H1 (cell line): ENCODE measurements around the gene GJC3. TPM values are rescaled to one million over a fixed set of nuclear protein-coding genes. Genes with fewer than 3 reads are reported as not detected.
"Not testable (repeated sequence)": the region's sequence is repeated elsewhere in the genome, so short reads cannot be mapped to it uniquely, and the experiment has no call there.

Experiments
- CTCF ChIA-PET: fragments of 300-600 bp; sonication (Branson Sonifier 250); formaldehyde crosslinking; loops from one replicate; lab custom pipeline; 2021; ENCODE audit not compliant: partially characterized antibody; lab: Charles Lee
- POLR2A ChIA-PET: fragments of 300-600 bp; sonication (Branson Sonifier 250); formaldehyde crosslinking; loops from one replicate; lab custom pipeline; 2021; ENCODE audit warnings: inconsistent platforms; ENCODE audit not compliant: partially characterized antibody; lab: Charles Lee
- DNase-seq, 2 experiments: peaks; one replicate each; pipeline versions ENCODE4 v3.0.0 to v3.0.0-alpha.2; 2010 to 2022; ENCODE audit warnings: low spot score in 2 of 2, low read depth in 1 of 2, mixed read lengths in 1 of 2
- FAIRE-seq: peaks from 2 replicates; lab custom pipeline; 2011; peaks lifted over from hg19 to GRCh38; lab: Jason Lieb, UNC
- H2AFZ ChIP-seq: 2 replicates; pipeline ENCODE4 v1.8.1; 2012; ENCODE audit warnings: low read length, inconsistent platforms
- H2AK5ac ChIP-seq: 2 replicates; pipeline ENCODE4 v1.6.1; 2013; ENCODE audit warnings: low read depth, low read length
- H2BK120ac ChIP-seq: replicated peaks from 2 replicates; pipeline ENCODE3; 2013; ENCODE audit warnings: low read depth, low read length, inconsistent platforms
- H2BK12ac ChIP-seq: 2 replicates; pipeline ENCODE4 v1.6.1; 2013; ENCODE audit warnings: low read depth, low read length
- H2BK15ac ChIP-seq: 2 replicates; pipeline ENCODE4 v1.6.1; 2013; ENCODE audit warnings: low read length
- H2BK20ac ChIP-seq: 2 replicates; pipeline ENCODE4 v1.6.1; 2013; ENCODE audit warnings: low read length
- H2BK5ac ChIP-seq: 2 replicates; pipeline ENCODE4 v1.6.1; 2013; ENCODE audit warnings: low read depth, low read length
- H3K14ac ChIP-seq: 2 replicates; pipeline ENCODE4 v1.6.1; 2013; ENCODE audit warnings: inconsistent platforms; ENCODE audit not compliant: insufficient read length
- H3K18ac ChIP-seq: 2 replicates; pipeline ENCODE4 v1.6.1; 2013; ENCODE audit warnings: low read length; ENCODE audit errors: extremely low read depth
- H3K23ac ChIP-seq: 2 replicates; pipeline ENCODE4 v1.6.1; 2013; ENCODE audit warnings: inconsistent platforms; ENCODE audit not compliant: insufficient read length
- H3K23me2 ChIP-seq: 2 replicates; pipeline ENCODE4 v1.6.1; 2013; ENCODE audit warnings: low read depth, low read length
- H3K27ac ChIP-seq: 2 replicates; pipeline ENCODE4 v1.6.1; 2011; ENCODE audit warnings: low read depth, low read length, inconsistent platforms
- H3K27me3 ChIP-seq, 4 experiments: replicated peaks in 1 of 4; 1 replicate in 1 of 4; 2 replicates in 3 of 4; pipeline versions ENCODE4 v1.6.1 to v1.8.1; 2011 to 2013; ENCODE audit warnings: low read length in 3 of 4, mild to moderate bottlenecking in 3 of 4, inconsistent platforms in 2 of 4, mixed read lengths in 2 of 4, moderate library complexity in 1 of 4; ENCODE audit not compliant: control insufficient read depth in 3 of 4, insufficient read depth in 3 of 4; ENCODE audit errors: extremely low read depth in 1 of 4
- H3K36me3 ChIP-seq, 4 experiments: 2 replicates each; pipeline versions ENCODE4 v1.6.1 to v1.8.1; 2011 to 2013; ENCODE audit warnings: mild to moderate bottlenecking in 4 of 4, low read length in 3 of 4, moderate library complexity in 2 of 4, control low read depth in 1 of 4, inconsistent platforms in 1 of 4; ENCODE audit not compliant: insufficient read depth in 4 of 4, control insufficient read depth in 2 of 4
- H3K4ac ChIP-seq: replicated peaks from 2 replicates; pipeline ENCODE3; 2013; ENCODE audit warnings: low read length, low read depth, mixed read lengths, inconsistent platforms; ENCODE audit not compliant: insufficient read length
- H3K4me1 ChIP-seq, 4 experiments: replicated peaks in 1 of 4; 1 replicate in 1 of 4; 2 replicates in 3 of 4; pipeline versions ENCODE4 v1.6.1 to v1.8.1; 2011 to 2013; ENCODE audit warnings: low read length in 3 of 4, inconsistent platforms in 2 of 4, mixed read lengths in 1 of 4; ENCODE audit not compliant: insufficient read depth in 4 of 4, control insufficient read depth in 3 of 4
- H3K4me2 ChIP-seq, 2 experiments: 2 replicates each; pipeline versions ENCODE4 v1.6.1 to v1.8.1; 2011 to 2013; ENCODE audit warnings: low read depth in 2 of 2, low read length in 2 of 2, control low read depth in 1 of 2, inconsistent platforms in 1 of 2, mild to moderate bottlenecking in 1 of 2; ENCODE audit not compliant: insufficient read depth in 1 of 2
- H3K4me3 ChIP-seq, 4 experiments: fragments of 200-600, 300-600 bp in 1 of 4; sonication (generic), shearing (Covaris generic), sonication (Bioruptor Twin) in 1 of 4; 2 replicates each; pipeline versions ENCODE4 v1.5.1 to v1.8.1; 2011 to 2016; ENCODE audit warnings: low read length in 4 of 4, low read depth in 3 of 4, control low read depth in 2 of 4, inconsistent platforms in 2 of 4, mild to moderate bottlenecking in 2 of 4, mixed read lengths in 1 of 4, moderate library complexity in 1 of 4; ENCODE audit not compliant: insufficient read depth in 2 of 4; ENCODE audit errors: extremely low read depth in 1 of 4
- H3K56ac ChIP-seq: replicated peaks from 2 replicates; pipeline ENCODE3; 2013; ENCODE audit warnings: low read depth, mild to moderate bottlenecking, mixed read lengths, low read length, inconsistent platforms; ENCODE audit not compliant: insufficient read length
- H3K79me1 ChIP-seq: 2 replicates; pipeline ENCODE4 v1.6.1; 2013; ENCODE audit warnings: low read depth, low read length, control low read depth
- H3K79me2 ChIP-seq, 2 experiments: 2 replicates each; pipeline versions ENCODE4 v1.6.1 to v1.8.1; 2012 to 2013; ENCODE audit warnings: low read length in 2 of 2, mild to moderate bottlenecking in 2 of 2, inconsistent platforms in 1 of 2; ENCODE audit not compliant: insufficient read depth in 2 of 2, control insufficient read depth in 1 of 2
- H3K9ac ChIP-seq, 4 experiments: replicated peaks in 1 of 4; 1 replicate in 1 of 4; 2 replicates in 3 of 4; pipeline versions ENCODE4 v1.6.1 to v1.8.1; 2011 to 2013; ENCODE audit warnings: low read depth in 3 of 4, low read length in 3 of 4, control low read depth in 2 of 4, mild to moderate bottlenecking in 2 of 4, moderate library complexity in 2 of 4, inconsistent platforms in 1 of 4; ENCODE audit errors: extremely low read depth in 1 of 4
- H3K9me3 ChIP-seq, 2 experiments: 2 replicates each; pipeline versions ENCODE4 v1.6.1 to v1.8.1; 2012 to 2013; ENCODE audit warnings: mild to moderate bottlenecking in 2 of 2, moderate library complexity in 2 of 2, control low read depth in 1 of 2, inconsistent platforms in 1 of 2, low read depth in 1 of 2, low read length in 1 of 2, mixed read lengths in 1 of 2; ENCODE audit not compliant: insufficient read depth in 2 of 2
- H4K20me1 ChIP-seq, 2 experiments: replicated peaks in 1 of 2; 2 replicates each; pipeline versions ENCODE3 to v1.8.1; 2011 to 2013; ENCODE audit warnings: inconsistent platforms in 2 of 2, low read length in 2 of 2, mild to moderate bottlenecking in 1 of 2; ENCODE audit not compliant: insufficient read depth in 2 of 2, control insufficient read depth in 1 of 2
- H4K5ac ChIP-seq: 2 replicates; pipeline ENCODE4 v1.6.1; 2013; ENCODE audit warnings: low read length, low read depth, mixed read lengths, inconsistent platforms; ENCODE audit not compliant: insufficient read length
- H4K8ac ChIP-seq: 2 replicates; pipeline ENCODE4 v1.8.0; 2013; ENCODE audit warnings: mild to moderate bottlenecking, moderate library complexity, low read length, inconsistent platforms; ENCODE audit not compliant: insufficient read depth; ENCODE audit errors: extremely low read depth
- H4K91ac ChIP-seq: replicated peaks from 2 replicates; pipeline ENCODE3; 2013; ENCODE audit warnings: low read length, mixed read lengths, inconsistent platforms; ENCODE audit not compliant: insufficient read length
- PHF8 ChIP-seq: fragments of 200-600 bp; sonication (generic); conservative IDR thresholded peaks from 2 replicates; pipeline ENCODE4 v1.7.1; 2012; ENCODE audit warnings: low read depth, mild to moderate bottlenecking, inconsistent platforms, low read length, moderate library complexity
- WGBS, 2 experiments: shearing (Covaris generic) in 1 of 2; methylation state at CpG; one replicate each; pipeline versions ENCODE4 v1.1.6 to v1.1.7; 2013 to 2015; ENCODE audit warnings: low lambda C conversion rate in 2 of 2, mixed read lengths in 2 of 2, inconsistent platforms in 1 of 2, low coverage in 1 of 2, missing lambda C conversion rate in 1 of 2; ENCODE audit not compliant: insufficient replicate concordance in 2 of 2, insufficient coverage in 1 of 2, insufficient read length in 1 of 2; ENCODE audit errors: extremely low coverage in 1 of 2, missing lambda C conversion rate in 1 of 2; 5-methylcytosine and 5-hydroxymethylcytosine counted together
- polyA plus RNA-seq, 7 experiments: library from polyadenylated mRNA; depleted of rRNA in 3 of 7; stranded (reverse) in 5 of 7; unstranded in 2 of 7; fragments of >200 nt in 5 of 7; fragments of 200-250 nt in 2 of 7; gene quantifications; 1 replicate in 5 of 7; 2 replicates in 1 of 7; 4 replicates in 1 of 7; pipeline versions ENCODE4 v1.2.1 to v1.2.3, GENCODE V29; 2011 to 2013; ENCODE audit warnings: missing spikeins in 2 of 7, mixed read lengths in 2 of 7
- total RNA-seq: library from RNA; stranded (reverse); fragmentation: NEBNext Ultra II Directional; extraction: Animal tissue kit (Norgen Biotek cat#: 25700); gene quantifications from 2 replicates; pipeline ENCODE4 v1.2.1, GENCODE V29; 2021

The GJC3 gene
- total and polyA plus RNA-seq, 2 of the 8 experiments (the other 6 are each of a cell fraction or from before 2014, with no cell fraction given) = 2.7 to 3.0 TPM

GRCh38 chr7:99953649-99954048 lies 24.2 kb upstream of the GJC3 start (continued):
- TF ChIP-seq PHF8 = no peak

DNA sequence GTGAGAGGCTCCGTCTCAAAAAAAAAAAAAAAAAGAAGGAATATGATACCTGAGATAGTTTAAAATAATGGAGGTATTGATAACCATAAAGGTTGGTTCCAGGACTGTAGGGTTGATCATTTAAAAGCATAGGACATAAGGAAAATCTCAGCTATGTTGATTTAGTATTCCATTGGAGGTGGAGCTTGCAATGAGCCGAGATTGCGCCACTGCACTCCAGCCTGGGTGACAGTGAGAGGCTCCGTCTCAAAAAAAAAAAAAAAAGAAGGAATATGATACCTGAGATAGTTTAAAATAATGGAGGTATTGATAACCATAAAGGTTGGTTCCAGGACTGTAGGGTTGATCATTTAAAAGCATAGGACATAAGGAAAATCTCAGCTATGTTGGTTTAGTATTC lies 23.2 kb upstream of the GJC3 start:
- H4K8ac ChIP-seq, DNase-seq, H4K5ac ChIP-seq, H3K9ac ChIP-seq, H3K27me3 ChIP-seq, H2BK12ac ChIP-seq, H3K23ac ChIP-seq, H3K18ac ChIP-seq, H3K4me3 ChIP-seq, H4K20me1 ChIP-seq, H3K14ac ChIP-seq, H3K4me2 ChIP-seq, H2AK5ac ChIP-seq, H4K91ac ChIP-seq, FAIRE-seq, H3K36me3 ChIP-seq, H3K79me1 ChIP-seq, H3K56ac ChIP-seq, H3K4me1 ChIP-seq, H2BK20ac ChIP-seq, H3K23me2 ChIP-seq, H2BK120ac ChIP-seq, H3K4ac ChIP-seq, H2BK15ac ChIP-seq, H2BK5ac ChIP-seq, H3K27ac ChIP-seq, H3K79me2 ChIP-seq, H2AFZ ChIP-seq: not testable (repeated sequence)
- ChIA-PET CTCF (interaction anchor here (1.2 kb wide), 1 partner anchor 8 kb away, joined by 5 read pairs; no protein-coding TSS in a partner anchor), POLR2A (interaction anchor here (0.6 to 4.5 kb wide), 2 partner anchors 9 to 76 kb away, joined by 3 to 29 read pairs; no protein-coding TSS in a partner anchor)
- 100% methylated on average over 2 of the region's 4 CpGs; no CpG with 5 or more reads in 1 of the 2 experiments for WGBS, 2 experiments
- peaks cover 14 to 18% of the 10 kb centered on the region in 2 experiments; a peak in 3 of 4 replicates for H3K9me3 ChIP-seq
